GM12875 (cell line): Measurements from ENCODE around the gene AXL.

Source experiments
- H3K4me3 ChIP-seq: one replicate; pipeline ENCODE4 v1.5.1; 2011; ENCODE audit warnings: low read depth, low read length, control low read depth
- CTCF ChIP-seq: IDR thresholded peaks from 2 replicates; pipeline ENCODE4 v1.5.1; 2011; ENCODE audit warnings: low read depth, mild to moderate bottlenecking, control low read depth, inconsistent platforms, low read length, moderate library complexity, borderline replicate concordance; ENCODE audit not compliant: insufficient read depth

The AXL gene

GRCh38 chr19:41307954-41308449 is 89.0 kb downstream of the AXL start:
- no peak overlapping the region for H3K4me3 ChIP-seq

GRCh38 chr19:41308450-41309179 is 89.6 kb downstream of the AXL start:
- peak; percentile 90 for TF ChIP-seq CTCF
- H3K4me3 ChIP-seq: no peak overlapping the region

More at GRCh38 chr19:41307954-41308449, 89.0 kb downstream of the AXL start:
- TF ChIP-seq CTCF: no peak

GRCh38 chr19:41309180-41310032 is 90.4 kb downstream of the AXL start:
- no peak for TF ChIP-seq CTCF
- H3K4me3 ChIP-seq: peak overlapping the region; percentile 64

- TF ChIP-seq CTCF: no peak
- peak within 1 kb of the TSS; percentile 64 for H3K4me3 ChIP-seq
Observed at GRCh38 chr19:41310033-41310831, 91.2 kb downstream of the AXL start, which contains the start of gene CCDC97. TSS of gene CCDC97 (plus strand) at chr19:41310172. CDS start at chr19:41310311, 139 bp downstream.

- peak overlapping the region; percentile 64 for H3K4me3 ChIP-seq
- TF ChIP-seq CTCF: no peak
Observed at GRCh38 chr19:41311072-41311471, 92.0 kb downstream of the AXL start.
